HG03571 (cell line): Measurements from ENCODE around the gene FGF12.

Experiments used
- ATAC-seq: cut with Tn5 transposase; IDR thresholded peaks from one replicate; pipeline ENCODE4 v1.9.1; 2021; ENCODE audit not compliant: unreplicated experiment

FGF12 gene

GRCh38 chr3:192352142-192352541 lies 375.2 kb downstream of the FGF12 start:
- no peak for ATAC-seq

GRCh38 chr3:192351441-192351840 lies 375.9 kb downstream of the FGF12 start:
- ATAC-seq: no peak

GRCh38 chr3:192340031-192340430 lies 387.3 kb downstream of the FGF12 start:
- ATAC-seq: no peak

GRCh38 chr3:192339214-192339613 lies 388.1 kb downstream of the FGF12 start:
- ATAC-seq: no peak

- no peak for ATAC-seq
Measured at GRCh38 chr3:192336286-192336685, 391.1 kb downstream of the FGF12 start.

- no peak for ATAC-seq
Measured at GRCh38 chr3:192332386-192333291, 394.7 kb downstream of the FGF12 start.

- ATAC-seq: no peak
Measured at GRCh38 chr3:192331749-192332385, 395.5 kb downstream of the FGF12 start.

- no peak for ATAC-seq
Measured at GRCh38 chr3:192326656-192327055, 400.7 kb downstream of the FGF12 start.

GRCh38 chr3:192317564-192317963 lies 409.8 kb downstream of the FGF12 start:
- no peak for ATAC-seq

GRCh38 chr3:192313605-192314004 lies 413.7 kb downstream of the FGF12 start:
- ATAC-seq: no peak

GRCh38 chr3:192307631-192308030 lies 419.7 kb downstream of the FGF12 start:
- ATAC-seq: no peak

GRCh38 chr3:192303235-192303634 lies 424.1 kb downstream of the FGF12 start:
- no peak for ATAC-seq

- ATAC-seq: no peak
Measured at GRCh38 chr3:192302721-192303120, 424.6 kb downstream of the FGF12 start.

GRCh38 chr3:192299921-192300320 lies 427.4 kb downstream of the FGF12 start:
- ATAC-seq: no peak

GRCh38 chr3:192296845-192297244 lies 430.5 kb downstream of the FGF12 start:
- ATAC-seq: no peak

- no peak for ATAC-seq
Measured at GRCh38 chr3:192284443-192285072, 442.8 kb downstream of the FGF12 start.

- ATAC-seq: no peak
Measured at GRCh38 chr3:192281207-192281880, 446.0 kb downstream of the FGF12 start.

- ATAC-seq: no peak
Measured at GRCh38 chr3:192279664-192280063, 447.7 kb downstream of the FGF12 start.

GRCh38 chr3:192277477-192277876 lies 449.9 kb downstream of the FGF12 start:
- ATAC-seq: no peak

GRCh38 chr3:192275741-192276355 lies 451.5 kb downstream of the FGF12 start:
- no peak for ATAC-seq

GRCh38 chr3:192273697-192274010 lies 453.7 kb downstream of the FGF12 start:
- ATAC-seq: no peak
